Lower leg skin (tissue), 3 donors: ENCODE measurements around the gene DMBT1.

Source experiments
- CTCF ChIP-seq, 3 donors: fragments of 450-650 bp; IDR thresholded peaks; one replicate each; pipeline ENCODE4 v1.5.1; 2016; ENCODE audit warnings: antibody characterized with exemption in 3 of 3, mild to moderate bottlenecking in 3 of 3, moderate library complexity in 2 of 3
- POLR2A ChIP-seq, 2 donors: fragments of 450-650 bp; IDR thresholded peaks; one replicate each; pipeline ENCODE4 v1.6.1; 2016 to 2017; ENCODE audit warnings: antibody characterized with exemption in 2 of 2, mild to moderate bottlenecking in 1 of 2, moderate library complexity in 1 of 2

DNA sequence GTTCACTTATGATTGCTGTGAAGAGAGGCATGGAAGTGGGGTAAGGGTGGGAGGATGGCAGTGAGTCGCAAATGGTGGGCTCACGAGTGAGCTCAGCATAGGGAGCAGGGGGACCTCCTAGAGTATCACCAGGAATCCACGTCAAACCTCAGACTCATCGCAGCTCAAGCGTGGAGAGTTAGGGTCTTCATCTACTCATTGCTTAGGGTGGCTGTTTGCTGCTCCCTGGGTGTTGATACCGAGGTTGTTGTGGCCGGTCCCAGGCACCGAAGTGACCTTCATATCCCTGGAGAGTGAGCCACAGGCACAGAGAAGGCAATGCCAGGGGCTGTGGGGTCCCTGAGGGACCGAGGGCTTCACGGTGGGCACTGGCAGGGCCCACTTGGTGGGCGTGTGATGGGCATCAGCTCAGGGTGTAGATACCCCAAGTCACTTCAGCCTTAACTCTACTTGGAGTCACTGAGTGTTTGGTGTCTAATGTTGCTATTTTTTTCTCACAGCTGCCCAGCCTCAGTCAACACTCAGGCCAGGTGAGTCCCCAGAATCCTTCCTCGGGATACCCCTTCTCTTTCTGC is 16.8 kb downstream of the DMBT1 start:
- no peak for TF ChIP-seq CTCF (IDR thresholded peaks at IDR 0.05)
- TF ChIP-seq POLR2A (IDR thresholded peaks at IDR 0.05): no peak
